Fibroblast of upper back skin (primary cell): Measurements from ENCODE around the gene SPDYE4.
A peak's percentile ranks its signal among the peaks of the same experiment; 100 is the strongest.

ENCODE experiments used
- DNase-seq: peaks from one replicate; pipeline ENCODE4 v3.0.0-alpha.2; 2013

The SPDYE4 gene

GRCh38 chr17:8782176-8782575 lies 23.8 kb upstream of the SPDYE4 start:
- no peak for DNase-seq

GRCh38 chr17:8781776-8782175 lies 23.4 kb upstream of the SPDYE4 start:
- DNase-seq = no peak

GRCh38 chr17:8776881-8777280 lies 18.5 kb upstream of the SPDYE4 start:
- DNase-seq = no peak

GRCh38 chr17:8776248-8776647 lies 17.9 kb upstream of the SPDYE4 start:
- no peak for DNase-seq

- DNase-seq = no peak
Measured at GRCh38 chr17:8766731-8767130, 8.4 kb upstream of the SPDYE4 start.

- DNase-seq = no peak
Measured at GRCh38 chr17:8762012-8762411, 3.7 kb upstream of the SPDYE4 start.

GRCh38 chr17:8757189-8757588 lies 1.2 kb downstream of the SPDYE4 start:
- DNase-seq = no peak

- no peak for DNase-seq
Measured at GRCh38 chr17:8755590-8756255, 2.6 kb downstream of the SPDYE4 start.

- no peak for DNase-seq
Measured at GRCh38 chr17:8754890-8755289, 3.5 kb downstream of the SPDYE4 start.

- peak; percentile 14 for DNase-seq
Measured at GRCh38 chr17:8753976-8754440, 4.3 kb downstream of the SPDYE4 start.

GRCh38 chr17:8753136-8753975 lies 5.0 kb downstream of the SPDYE4 start:
- no peak for DNase-seq

- DNase-seq = no peak
Measured at GRCh38 chr17:8749616-8750015, 8.7 kb downstream of the SPDYE4 start.

GRCh38 chr17:8747742-8748141 lies 10.6 kb downstream of the SPDYE4 start:
- DNase-seq = no peak

- DNase-seq = peak; percentile 16
Measured at GRCh38 chr17:8746501-8747236, 11.7 kb downstream of the SPDYE4 start.

- DNase-seq = peak; percentile 48
Measured at GRCh38 chr17:8745586-8746500, 12.5 kb downstream of the SPDYE4 start.

GRCh38 chr17:8744086-8744785 lies 14.1 kb downstream of the SPDYE4 start:
- DNase-seq = no peak

- DNase-seq = no peak
Measured at GRCh38 chr17:8742819-8743218, 15.5 kb downstream of the SPDYE4 start.

- no peak for DNase-seq
Measured at GRCh38 chr17:8742274-8742673, 16.1 kb downstream of the SPDYE4 start.

GRCh38 chr17:8741771-8742170 lies 16.6 kb downstream of the SPDYE4 start:
- no peak for DNase-seq

GRCh38 chr17:8741366-8741765 lies 17.0 kb downstream of the SPDYE4 start:
- no peak for DNase-seq

- no peak for DNase-seq
Measured at GRCh38 chr17:8740486-8740885, 17.9 kb downstream of the SPDYE4 start.

- peak; percentile 70 for DNase-seq
Measured at GRCh38 chr17:8739097-8739496, 19.2 kb downstream of the SPDYE4 start.
